Measurements from ENCODE around the gene RAB4A.

- TF ChIP-seq POLR2A (IDR thresholded peaks at IDR 0.05) (no peak), CTCF (IDR thresholded peaks at IDR 0.05) (no peak)
Observed at GRCh38 chr1:229344139-229344538, 73.2 kb downstream of the RAB4A start.
